Measurements from ENCODE around the gene DPP4.
A peak's percentile ranks its signal among the peaks of the same experiment; 100 is the strongest.
"Not testable (repeated sequence)": the region's sequence is repeated elsewhere in the genome, so short reads cannot be mapped to it uniquely, and the experiment has no call there.

The DPP4 gene

GRCh38 chr2:162061021-162061420, 13.0 kb downstream of the DPP4 start:
- Mint-ChIP-seq H3K9me3 (peaks cover 0 to 2% of the 10 kb centered on the region in 2 donors), H3K36me3 (ENCODE audit: insufficient read depth) (no peaks in the 10 kb centered on the region), H3K4me3 (peak overlapping the region in 1 of 2 donors; percentile 52), H3K27me3 (no peaks in the 10 kb centered on the region), H3K27ac (peak overlapping the region in 1 of 2 donors; percentile 86), H3K4me1 (ENCODE audit: low read depth in 2 of 2) (peaks cover 21 to 35% of the 10 kb centered on the region in 2 donors)
- no peak for ATAC-seq (replicated peaks)
- no peak for DNase-seq

GRCh38 chr2:162060532-162060931, 13.5 kb downstream of the DPP4 start:
- no peaks in the 10 kb centered on the region for H3K36me3 Mint-ChIP-seq (ENCODE audit: insufficient read depth)
- DNase-seq (no peak), ATAC-seq (replicated peaks) (no peak)
- H3K9me3 Mint-ChIP-seq, result peaks cover 0 to 2% of the 10 kb centered on the region in 2 donors
- H3K4me1 Mint-ChIP-seq (ENCODE audit: low read depth in 2 of 2), result peaks cover 21 to 39% of the 10 kb centered on the region in 2 donors
- peak overlapping the region in 1 of 2 donors; percentile 52 for H3K4me3 Mint-ChIP-seq
- peak overlapping the region in 1 of 2 donors; percentile 86 for H3K27ac Mint-ChIP-seq
- H3K27me3 Mint-ChIP-seq, result no peaks in the 10 kb centered on the region

- DNase-seq (no peak), ATAC-seq (replicated peaks) (peak; percentile 42)
- Mint-ChIP-seq H3K4me3 (peak overlapping the region; percentile 55 to 56), H3K27me3 (no peaks in the 10 kb centered on the region), H3K4me1 (ENCODE audit: low read depth in 2 of 2) (peaks cover 21 to 40% of the 10 kb centered on the region in 2 donors), H3K9me3 (peaks cover 0 to 2% of the 10 kb centered on the region in 2 donors), H3K36me3 (ENCODE audit: insufficient read depth) (no peaks in the 10 kb centered on the region), H3K27ac (peak overlapping the region in 1 of 2 donors; percentile 38)
Observed at GRCh38 chr2:162058973-162059668, 14.9 kb downstream of the DPP4 start.

- Mint-ChIP-seq H3K4me3 (peak overlapping the region in 1 of 2 donors; percentile 63), H3K9me3 (peaks cover 0 to 2% of the 10 kb centered on the region in 2 donors), H3K36me3 (ENCODE audit: insufficient read depth) (no peaks in the 10 kb centered on the region), H3K27ac (peak overlapping the region in 1 of 2 donors; percentile 83), H3K27me3 (no peaks in the 10 kb centered on the region), H3K4me1 (ENCODE audit: low read depth in 2 of 2) (peaks cover 7 to 33% of the 10 kb centered on the region in 2 donors)
- no peak for DNase-seq
- peak; percentile 29 for ATAC-seq (replicated peaks)
Observed at GRCh38 chr2:162057426-162057825, 16.6 kb downstream of the DPP4 start.

- ATAC-seq (replicated peaks) (no peak), DNase-seq (no peak)
- Mint-ChIP-seq H3K4me3 (no peak overlapping the region), H3K27ac (peak overlapping the region in 1 of 2 donors; percentile 83), H3K9me3 (peaks cover 0 to 2% of the 10 kb centered on the region in 2 donors), H3K27me3 (no peaks in the 10 kb centered on the region), H3K4me1 (ENCODE audit: low read depth in 2 of 2) (peaks cover 7 to 33% of the 10 kb centered on the region in 2 donors), H3K36me3 (ENCODE audit: insufficient read depth) (no peaks in the 10 kb centered on the region)
Observed at GRCh38 chr2:162056796-162057399, 17.1 kb downstream of the DPP4 start.

GRCh38 chr2:162053808-162054155, 20.2 kb downstream of the DPP4 start:
- DNase-seq (no peak), ATAC-seq (replicated peaks) (no peak)
- Mint-ChIP-seq H3K4me1 (ENCODE audit: low read depth in 2 of 2) (peaks cover 0 to 28% of the 10 kb centered on the region in 2 donors), H3K27ac (no peak overlapping the region), H3K36me3 (ENCODE audit: insufficient read depth) (no peaks in the 10 kb centered on the region), H3K27me3 (no peaks in the 10 kb centered on the region), H3K9me3 (peaks cover 0 to 4% of the 10 kb centered on the region in 2 donors), H3K4me3 (no peak overlapping the region)

GRCh38 chr2:162053066-162053807, 20.8 kb downstream of the DPP4 start:
- H3K36me3 Mint-ChIP-seq (ENCODE audit: insufficient read depth), result no peaks in the 10 kb centered on the region
- H3K4me1 Mint-ChIP-seq (ENCODE audit: low read depth in 2 of 2), result peaks cover 0 to 31% of the 10 kb centered on the region in 2 donors
- DNase-seq, result no peak
- peaks cover 0 to 4% of the 10 kb centered on the region in 2 donors for H3K9me3 Mint-ChIP-seq
- no peaks in the 10 kb centered on the region for H3K27me3 Mint-ChIP-seq
- ATAC-seq (replicated peaks), result no peak
- peak overlapping the region in 1 of 2 donors; percentile 4 for H3K27ac Mint-ChIP-seq
- no peak overlapping the region for H3K4me3 Mint-ChIP-seq

- Mint-ChIP-seq H3K27me3 (no peaks in the 10 kb centered on the region), H3K27ac (no peak overlapping the region), H3K36me3 (ENCODE audit: insufficient read depth) (no peaks in the 10 kb centered on the region), H3K4me1 (ENCODE audit: low read depth in 2 of 2) (peaks cover 0 to 14% of the 10 kb centered on the region in 2 donors), H3K4me3 (no peak overlapping the region), H3K9me3 (peaks cover 0 to 2% of the 10 kb centered on the region in 2 donors)
- DNase-seq (no peak), ATAC-seq (replicated peaks) (no peak)
Observed at GRCh38 chr2:162050513-162050961, 23.5 kb downstream of the DPP4 start.

- not testable (repeated sequence) for H3K36me3 Mint-ChIP-seq (ENCODE audit: insufficient read depth); ATAC-seq (replicated peaks); H3K27ac Mint-ChIP-seq; H3K27me3 Mint-ChIP-seq; H3K4me3 Mint-ChIP-seq; H3K9me3 Mint-ChIP-seq; H3K4me1 Mint-ChIP-seq (ENCODE audit: low read depth in 2 of 2); DNase-seq
Observed at GRCh38 chr2:162049089-162049488, 24.9 kb downstream of the DPP4 start.

GRCh38 chr2:162044586-162044985, 29.4 kb downstream of the DPP4 start:
- Mint-ChIP-seq H3K4me3 (no peak overlapping the region), H3K36me3 (ENCODE audit: insufficient read depth) (peaks cover 4% of the 10 kb centered on the region), H3K4me1 (ENCODE audit: low read depth in 2 of 2) (peaks cover 0 to 5% of the 10 kb centered on the region in 2 donors), H3K27me3 (no peaks in the 10 kb centered on the region), H3K9me3 (peaks cover 0 to 2% of the 10 kb centered on the region in 2 donors), H3K27ac (no peak overlapping the region)
- DNase-seq, result no peak
- no peak for ATAC-seq (replicated peaks)

GRCh38 chr2:162043132-162043531, 30.9 kb downstream of the DPP4 start:
- DNase-seq (no peak), ATAC-seq (replicated peaks) (no peak)
- Mint-ChIP-seq H3K9me3 (no peaks in the 10 kb centered on the region), H3K27me3 (no peaks in the 10 kb centered on the region), H3K4me3 (no peak overlapping the region), H3K36me3 (ENCODE audit: insufficient read depth) (peaks cover 13% of the 10 kb centered on the region), H3K4me1 (ENCODE audit: low read depth in 2 of 2) (no peaks in the 10 kb centered on the region), H3K27ac (peak overlapping the region in 1 of 2 donors; percentile 3)

GRCh38 chr2:162041485-162041884, 32.5 kb downstream of the DPP4 start:
- ATAC-seq (replicated peaks) (no peak), DNase-seq (no peak)
- no peaks in the 10 kb centered on the region for H3K9me3 Mint-ChIP-seq
- H3K27ac Mint-ChIP-seq, result no peak overlapping the region
- H3K36me3 Mint-ChIP-seq (ENCODE audit: insufficient read depth), result peaks cover 13% of the 10 kb centered on the region
- no peaks in the 10 kb centered on the region for H3K4me1 Mint-ChIP-seq (ENCODE audit: low read depth in 2 of 2)
- no peak overlapping the region for H3K4me3 Mint-ChIP-seq
- no peaks in the 10 kb centered on the region for H3K27me3 Mint-ChIP-seq

- H3K27me3 Mint-ChIP-seq, result no peaks in the 10 kb centered on the region
- H3K4me3 Mint-ChIP-seq, result no peak overlapping the region
- H3K36me3 Mint-ChIP-seq (ENCODE audit: insufficient read depth), result peaks cover 22% of the 10 kb centered on the region
- DNase-seq (no peak), ATAC-seq (replicated peaks) (no peak)
- no peaks in the 10 kb centered on the region for H3K9me3 Mint-ChIP-seq
- no peak overlapping the region for H3K27ac Mint-ChIP-seq
- no peaks in the 10 kb centered on the region for H3K4me1 Mint-ChIP-seq (ENCODE audit: low read depth in 2 of 2)
Observed at GRCh38 chr2:162038725-162039124, 35.3 kb downstream of the DPP4 start.
